ENCODE results near the gene BTN1A1.

The BTN1A1 gene

DNA sequence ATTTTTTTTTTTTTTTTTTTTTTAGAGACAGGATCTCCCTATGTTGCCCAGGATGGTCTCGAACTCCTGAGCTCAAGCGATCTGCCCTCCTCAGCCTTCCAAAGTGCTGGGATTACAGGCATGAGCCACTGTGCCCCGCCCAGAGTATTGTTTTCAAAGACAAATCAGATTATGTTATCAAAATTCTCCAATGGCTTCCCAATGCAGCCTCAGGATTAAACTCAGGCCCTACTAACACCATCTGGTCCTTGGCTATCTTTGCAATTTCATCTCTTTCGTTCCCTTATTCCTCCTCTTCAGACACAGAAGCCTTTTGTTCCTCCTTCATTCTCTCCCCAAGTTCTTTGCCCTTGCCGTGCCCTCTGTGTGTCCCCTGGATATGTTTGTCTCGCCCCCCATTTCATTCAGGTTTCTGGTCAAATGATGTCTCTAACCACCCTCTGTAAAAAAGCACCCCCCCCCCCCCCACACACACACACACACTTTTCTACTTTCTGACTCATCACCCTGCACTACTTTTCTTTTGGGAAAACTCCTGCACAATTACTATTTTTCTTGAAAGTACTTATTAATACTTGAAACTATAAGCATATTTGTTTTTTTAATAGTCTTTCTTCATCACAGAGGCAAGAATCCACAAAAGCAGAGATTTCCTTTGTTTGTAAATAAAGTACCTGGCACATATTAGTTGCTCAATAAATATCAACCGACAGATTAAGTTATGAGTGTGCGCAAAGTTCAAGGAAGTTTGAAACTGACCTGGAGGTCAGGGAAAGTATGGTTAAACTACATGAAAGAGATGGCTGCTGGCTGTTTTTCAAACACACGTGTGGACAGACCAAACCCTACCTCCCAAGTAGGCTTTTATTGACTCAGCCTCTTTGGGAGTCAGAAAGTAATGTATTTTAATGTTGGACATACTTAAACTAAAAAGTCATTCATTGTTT is 16.7 kb downstream of the BTN1A1 start:
- Histone ChIP-seq H3K79me2 (ENCODE audit: low read length) (no peaks in the 10 kb centered on the region), H3K36me3 (replicated peaks; ENCODE audit: low read depth, low read length) (no peaks in the 10 kb centered on the region), H2AFZ (ENCODE audit: low read depth, low read length) (no peak overlapping the region), H3K9me3 (ENCODE audit: insufficient read depth, low read length) (no peaks in the 10 kb centered on the region), H3K9ac (ENCODE audit: low read length) (no peak overlapping the region), H3K4me2 (ENCODE audit: low read length) (no peak overlapping the region), H3K4me3 (ENCODE audit: low read length) (no peak overlapping the region), H3K4me1 (ENCODE audit: low read length) (peaks cover 7% of the 10 kb centered on the region), H3K27me3 (ENCODE audit: low read depth, low read length) (no peaks in the 10 kb centered on the region), H3K27ac (ENCODE audit: low read length) (no peak overlapping the region), H4K20me1 (ENCODE audit: insufficient read depth, low read length) (no peaks in the 10 kb centered on the region)
- TF ChIP-seq, protein P1, sequence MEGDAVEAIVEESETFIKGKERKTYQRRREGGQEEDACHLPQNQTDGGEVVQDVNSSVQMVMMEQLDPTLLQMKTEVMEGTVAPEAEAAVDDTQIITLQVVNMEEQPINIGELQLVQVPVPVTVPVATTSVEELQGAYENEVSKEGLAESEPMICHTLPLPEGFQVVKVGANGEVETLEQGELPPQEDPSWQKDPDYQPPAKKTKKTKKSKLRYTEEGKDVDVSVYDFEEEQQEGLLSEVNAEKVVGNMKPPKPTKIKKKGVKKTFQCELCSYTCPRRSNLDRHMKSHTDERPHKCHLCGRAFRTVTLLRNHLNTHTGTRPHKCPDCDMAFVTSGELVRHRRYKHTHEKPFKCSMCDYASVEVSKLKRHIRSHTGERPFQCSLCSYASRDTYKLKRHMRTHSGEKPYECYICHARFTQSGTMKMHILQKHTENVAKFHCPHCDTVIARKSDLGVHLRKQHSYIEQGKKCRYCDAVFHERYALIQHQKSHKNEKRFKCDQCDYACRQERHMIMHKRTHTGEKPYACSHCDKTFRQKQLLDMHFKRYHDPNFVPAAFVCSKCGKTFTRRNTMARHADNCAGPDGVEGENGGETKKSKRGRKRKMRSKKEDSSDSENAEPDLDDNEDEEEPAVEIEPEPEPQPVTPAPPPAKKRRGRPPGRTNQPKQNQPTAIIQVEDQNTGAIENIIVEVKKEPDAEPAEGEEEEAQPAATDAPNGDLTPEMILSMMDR (IDR thresholded peaks at IDR 0.05; ENCODE audit: low read depth, low read length), result no peak
- no peak for TF ChIP-seq EZH2phosphoT487 (IDR thresholded peaks at IDR 0.05; ENCODE audit: low read depth)

DNA sequence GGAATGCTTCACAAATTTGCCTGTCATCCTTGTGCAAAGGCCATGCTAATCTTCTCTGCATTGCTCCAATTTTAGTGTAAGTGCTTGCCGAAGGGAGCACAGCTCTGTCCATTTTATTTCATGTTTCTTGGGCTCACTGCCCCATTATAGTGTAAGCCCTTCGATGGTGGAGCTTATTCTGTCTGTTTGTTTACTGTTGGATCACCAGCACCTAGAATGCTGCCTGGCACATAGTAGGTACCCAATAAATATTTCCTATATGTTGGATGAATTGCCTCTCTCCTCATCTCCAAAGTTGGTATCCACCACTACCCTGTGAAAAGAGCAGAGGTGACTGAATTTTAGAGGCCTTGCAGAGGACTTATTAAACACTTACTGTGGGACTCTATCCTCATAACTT is 19.3 kb downstream of the BTN1A1 start:
- Histone ChIP-seq H3K9me3 (ENCODE audit: insufficient read depth, low read length) (no peaks in the 10 kb centered on the region), H3K4me3 (ENCODE audit: low read length) (no peak overlapping the region), H3K36me3 (replicated peaks; ENCODE audit: low read depth, low read length) (no peaks in the 10 kb centered on the region), H2AFZ (ENCODE audit: low read depth, low read length) (no peak overlapping the region), H3K79me2 (ENCODE audit: low read length) (peaks cover 21% of the 10 kb centered on the region), H3K27me3 (ENCODE audit: low read depth, low read length) (no peaks in the 10 kb centered on the region), H3K4me1 (ENCODE audit: low read length) (peaks cover 7% of the 10 kb centered on the region), H3K9ac (ENCODE audit: low read length) (no peak overlapping the region), H3K27ac (ENCODE audit: low read length) (no peak overlapping the region), H4K20me1 (ENCODE audit: insufficient read depth, low read length) (no peaks in the 10 kb centered on the region), H3K4me2 (ENCODE audit: low read length) (no peak overlapping the region)
- TF ChIP-seq, protein P1 (IDR thresholded peaks at IDR 0.05; ENCODE audit: low read depth, low read length), result no peak

DNA sequence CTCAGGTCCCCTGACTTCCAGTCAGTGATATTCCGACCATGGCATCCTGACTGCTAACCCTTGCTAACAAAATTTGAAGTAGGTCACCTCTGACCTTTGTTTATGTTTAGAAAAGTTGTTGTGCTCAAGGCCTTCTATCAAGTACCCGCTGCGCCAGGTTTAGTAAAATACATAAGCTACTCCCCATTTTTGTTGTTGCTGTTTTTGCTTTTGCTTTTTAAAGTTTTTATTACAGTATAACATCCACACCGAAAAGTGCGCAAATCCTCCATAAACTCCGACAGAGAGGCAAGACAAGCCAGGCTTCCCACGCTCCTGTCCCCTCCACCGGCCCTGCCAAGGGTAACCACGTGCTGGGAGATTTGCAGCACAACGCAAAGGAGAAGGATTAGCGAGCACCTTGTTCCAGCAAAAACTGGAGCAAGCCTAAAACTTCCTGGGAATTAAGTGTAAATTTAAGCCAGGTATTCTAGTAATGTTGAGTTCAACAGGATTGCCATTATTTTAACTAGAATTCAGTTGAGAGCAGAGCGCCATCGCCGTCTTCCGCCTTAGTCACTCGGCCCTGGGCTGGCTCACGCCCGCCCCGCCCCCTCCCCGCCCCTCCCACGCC is 20.2 kb downstream of the BTN1A1 start:
- Histone ChIP-seq H3K27me3 (ENCODE audit: low read depth, low read length) (no peaks in the 10 kb centered on the region), H3K79me2 (ENCODE audit: low read length) (peaks cover 26% of the 10 kb centered on the region), H3K4me2 (ENCODE audit: low read length) (peak overlapping the region; percentile 91), H3K4me3 (ENCODE audit: low read length) (peak overlapping the region; percentile 75), H3K36me3 (replicated peaks; ENCODE audit: low read depth, low read length) (no peaks in the 10 kb centered on the region), H4K20me1 (ENCODE audit: insufficient read depth, low read length) (no peaks in the 10 kb centered on the region), H2AFZ (ENCODE audit: low read depth, low read length) (peak overlapping the region; percentile 81), H3K9me3 (ENCODE audit: insufficient read depth, low read length) (no peaks in the 10 kb centered on the region), H3K9ac (ENCODE audit: low read length) (peak overlapping the region; percentile 62), H3K27ac (ENCODE audit: low read length) (peak overlapping the region; percentile 47), H3K4me1 (ENCODE audit: low read length) (peaks cover 7% of the 10 kb centered on the region)
- TF ChIP-seq EZH2phosphoT487 (IDR thresholded peaks at IDR 0.05; ENCODE audit: low read depth), result no peak
- TF ChIP-seq, protein P1 (IDR thresholded peaks at IDR 0.05; ENCODE audit: low read depth, low read length), result no peak

DNA sequence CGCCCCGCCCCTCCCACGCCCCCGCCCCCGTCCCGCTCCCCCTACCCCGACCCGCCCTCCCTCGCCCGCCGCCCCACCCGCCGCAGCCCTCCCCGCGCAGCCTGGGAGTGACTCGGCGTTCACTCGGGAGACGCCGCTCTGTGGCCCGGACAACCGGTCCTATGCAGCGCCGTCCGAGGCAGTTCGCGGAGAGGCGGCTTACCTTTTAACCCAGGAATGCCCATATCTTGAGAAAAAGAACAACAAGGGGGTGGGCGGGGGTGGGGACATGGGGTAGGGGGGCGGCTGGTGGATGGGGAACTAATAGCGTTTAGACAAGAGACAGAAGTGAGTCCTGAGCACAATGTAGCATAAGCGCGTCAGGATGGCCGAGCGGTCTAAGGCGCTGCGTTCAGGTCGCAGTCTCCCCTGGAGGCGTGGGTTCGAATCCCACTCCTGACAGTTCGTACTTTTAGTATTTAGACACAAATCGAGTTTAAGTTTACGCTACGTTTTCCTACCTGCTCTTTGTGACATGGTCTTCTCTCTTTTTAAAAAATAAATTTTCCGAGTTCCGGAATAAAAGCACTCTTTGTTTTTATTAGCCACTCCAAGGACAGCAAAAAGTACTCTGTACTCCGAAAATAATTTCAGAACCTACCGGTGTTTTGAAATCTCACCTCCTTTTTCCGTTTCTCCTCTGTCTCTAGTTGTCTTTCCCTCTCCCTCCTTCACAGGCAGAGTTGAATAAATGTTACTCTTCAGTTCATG is 20.9 kb downstream of the BTN1A1 start:
- Histone ChIP-seq H4K20me1 (ENCODE audit: insufficient read depth, low read length) (no peaks in the 10 kb centered on the region), H3K9ac (ENCODE audit: low read length) (peak overlapping the region; percentile 79), H3K4me1 (ENCODE audit: low read length) (peaks cover 7% of the 10 kb centered on the region), H3K4me2 (ENCODE audit: low read length) (peak overlapping the region; percentile 67), H3K27me3 (ENCODE audit: low read depth, low read length) (no peaks in the 10 kb centered on the region), H3K79me2 (ENCODE audit: low read length) (peaks cover 26% of the 10 kb centered on the region), H3K36me3 (replicated peaks; ENCODE audit: low read depth, low read length) (no peaks in the 10 kb centered on the region), H2AFZ (ENCODE audit: low read depth, low read length) (peak overlapping the region; percentile 64; the same call in 1 of the 2 replicates), H3K9me3 (ENCODE audit: insufficient read depth, low read length) (no peaks in the 10 kb centered on the region), H3K27ac (ENCODE audit: low read length) (peak overlapping the region; percentile 85), H3K4me3 (ENCODE audit: low read length) (peak overlapping the region; percentile 86)
- TF ChIP-seq, protein P1 (IDR thresholded peaks at IDR 0.05; ENCODE audit: low read depth, low read length), result no peak
- no peak for TF ChIP-seq EZH2phosphoT487 (IDR thresholded peaks at IDR 0.05; ENCODE audit: low read depth)
